Measurements from ENCODE around the gene VIM.

The VIM gene

GRCh38 chr10:17241611-17242333, 13.7 kb downstream of the VIM start:
- no peaks in the 10 kb centered on the region for H3K9me3 ChIP-seq (ENCODE audit: insufficient read depth, low read depth, low read length)
- H3K4me2 ChIP-seq (ENCODE audit: low read depth, low read length, poor library complexity, severe bottlenecking), result no peak overlapping the region
- H3K36me3 ChIP-seq (ENCODE audit: insufficient read depth, low read length), result peaks cover 15% of the 10 kb centered on the region
- H3K4me1 ChIP-seq (ENCODE audit: insufficient read depth, low read length, poor library complexity, severe bottlenecking), result no peaks in the 10 kb centered on the region
- no peak overlapping the region for H3K4me3 ChIP-seq (ENCODE audit: low read length, poor library complexity, severe bottlenecking)
- H3K27me3 ChIP-seq (ENCODE audit: insufficient read depth, low read length, poor library complexity, severe bottlenecking), result no peaks in the 10 kb centered on the region
- H3K79me2 ChIP-seq (ENCODE audit: insufficient read depth, low read length), result no peaks in the 10 kb centered on the region
- H3K9me2 ChIP-seq (replicated peaks; ENCODE audit: low read depth, low read length), result no peaks in the 10 kb centered on the region
- no peak overlapping the region for H3K9ac ChIP-seq (ENCODE audit: low read depth, low read length, poor library complexity, severe bottlenecking)
- H3F3A ChIP-seq (ENCODE audit: low read depth), result peaks cover 14% of the 10 kb centered on the region
- no peak overlapping the region for H2AFZ ChIP-seq (ENCODE audit: low read length)
- TF ChIP-seq CTCF (conservative IDR thresholded peaks at IDR 0.05; ENCODE audit: low read length) (no peak), EZH2phosphoT487 (IDR thresholded peaks at IDR 0.05; ENCODE audit: borderline replicate concordance) (no peak)
- peaks cover 2% of the 10 kb centered on the region for H4K20me1 ChIP-seq (ENCODE audit: insufficient read depth, low read length, poor library complexity, severe bottlenecking)

- Histone ChIP-seq H3K27me3 (ENCODE audit: insufficient read depth, low read length, poor library complexity, severe bottlenecking) (no peaks in the 10 kb centered on the region), H3K9me3 (ENCODE audit: insufficient read depth, low read depth, low read length) (peaks cover 4% of the 10 kb centered on the region; the same call in 1 of the 2 replicates), H3K36me3 (ENCODE audit: insufficient read depth, low read length) (no peaks in the 10 kb centered on the region), H4K20me1 (ENCODE audit: insufficient read depth, low read length, poor library complexity, severe bottlenecking) (no peaks in the 10 kb centered on the region), H2AFZ (ENCODE audit: low read length) (no peak overlapping the region), H3K4me3 (ENCODE audit: low read length, poor library complexity, severe bottlenecking) (no peak overlapping the region), H3K4me2 (ENCODE audit: low read depth, low read length, poor library complexity, severe bottlenecking) (no peak overlapping the region), H3K9ac (ENCODE audit: low read depth, low read length, poor library complexity, severe bottlenecking) (no peak overlapping the region), H3K4me1 (ENCODE audit: insufficient read depth, low read length, poor library complexity, severe bottlenecking) (no peaks in the 10 kb centered on the region), H3K79me2 (ENCODE audit: insufficient read depth, low read length) (no peaks in the 10 kb centered on the region), H3F3A (ENCODE audit: low read depth) (no peaks in the 10 kb centered on the region), H3K9me2 (replicated peaks; ENCODE audit: low read depth, low read length) (no peaks in the 10 kb centered on the region)
- TF ChIP-seq EZH2phosphoT487 (IDR thresholded peaks at IDR 0.05; ENCODE audit: borderline replicate concordance), result no peak
- TF ChIP-seq CTCF (conservative IDR thresholded peaks at IDR 0.05; ENCODE audit: low read length), result no peak
These were observed 16.8 kb downstream of the VIM start for GRCh38 chr10:17244700-17245365.

- Histone ChIP-seq H4K20me1 (ENCODE audit: insufficient read depth, low read length, poor library complexity, severe bottlenecking) (no peaks in the 10 kb centered on the region), H3K36me3 (ENCODE audit: insufficient read depth, low read length) (no peaks in the 10 kb centered on the region), H3K4me3 (ENCODE audit: low read length, poor library complexity, severe bottlenecking) (no peak overlapping the region), H3K79me2 (ENCODE audit: insufficient read depth, low read length) (no peaks in the 10 kb centered on the region), H3K9me3 (ENCODE audit: insufficient read depth, low read depth, low read length) (peaks cover 4% of the 10 kb centered on the region; the same call in 1 of the 2 replicates), H2AFZ (ENCODE audit: low read length) (no peak overlapping the region), H3K27me3 (ENCODE audit: insufficient read depth, low read length, poor library complexity, severe bottlenecking) (no peaks in the 10 kb centered on the region), H3K4me2 (ENCODE audit: low read depth, low read length, poor library complexity, severe bottlenecking) (no peak overlapping the region), H3K4me1 (ENCODE audit: insufficient read depth, low read length, poor library complexity, severe bottlenecking) (no peaks in the 10 kb centered on the region), H3F3A (ENCODE audit: low read depth) (no peaks in the 10 kb centered on the region), H3K9me2 (replicated peaks; ENCODE audit: low read depth, low read length) (no peaks in the 10 kb centered on the region), H3K9ac (ENCODE audit: low read depth, low read length, poor library complexity, severe bottlenecking) (no peak overlapping the region)
- no peak for TF ChIP-seq EZH2phosphoT487 (IDR thresholded peaks at IDR 0.05; ENCODE audit: borderline replicate concordance)
- no peak for TF ChIP-seq CTCF (conservative IDR thresholded peaks at IDR 0.05; ENCODE audit: low read length)
These were observed 19.2 kb downstream of the VIM start for GRCh38 chr10:17247210-17247609.

All from Loucy (cell line).